ENCODE measurements around the gene OSBPL10. TPM values are rescaled to one million over a fixed set of nuclear protein-coding genes. Genes with fewer than 3 reads are reported as not detected.

The OSBPL10 gene
- total and polyA plus RNA-seq, 2 of the 8 experiments (the other 6 are each of a cell fraction or from before 2014, with no cell fraction given): 26.2 to 86.7 TPM

DNA sequence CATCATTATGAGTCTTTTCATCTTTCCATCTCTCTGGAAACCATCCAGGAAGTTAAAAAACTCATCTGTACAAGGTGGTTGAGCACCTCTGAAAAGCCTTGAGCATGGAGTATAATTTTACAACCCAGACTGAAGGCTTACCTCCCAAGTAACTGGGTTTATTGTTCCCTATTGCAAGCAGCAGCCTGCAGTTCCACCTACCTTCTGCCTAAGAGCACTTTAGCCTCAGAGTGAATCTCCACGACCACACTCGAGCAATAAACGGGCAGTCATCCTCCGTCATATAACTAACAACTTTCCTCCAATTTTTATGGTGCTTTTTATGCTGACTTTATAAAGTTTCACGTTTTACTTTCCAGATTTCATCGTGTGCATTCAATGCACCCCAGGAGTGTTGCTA is 32.8 kb downstream of the OSBPL10 start (continued):
- TF ChIP-seq CTCF (IDR thresholded peaks at IDR 0.05; ENCODE audit: control extremely low read depth in 1 of 3, insufficient read depth in 1 of 3, low read depth in 1 of 3, low read length in 3 of 3): no peak
- TF ChIP-seq CREB1 (IDR thresholded peaks at IDR 0.05): no peak
- TF ChIP-seq POLR2AphosphoS5 (IDR thresholded peaks at IDR 0.05; ENCODE audit: low read depth, low read length): no peak
- no peak for TF ChIP-seq SIX5 (IDR thresholded peaks at IDR 0.05; ENCODE audit: low read depth, low read length)
- TF ChIP-seq EGR1 (IDR thresholded peaks at IDR 0.05; ENCODE audit: borderline replicate concordance, low read depth, low read length): no peak
